GM12891 (cell line): ENCODE measurements around the gene CAB39.

Source experiments
- POLR2A ChIP-seq: IDR thresholded peaks from 2 replicates; pipeline ENCODE4 v1.6.1; 2011; ENCODE audit warnings: low read depth, low read length, control low read depth
- TAF1 ChIP-seq: IDR thresholded peaks from 2 replicates; pipeline ENCODE4 v1.6.1; 2011; ENCODE audit warnings: low read depth, low read length, control low read depth

GRCh38 chr2:230864122-230864604, 151.5 kb downstream of the CAB39 start:
- TF ChIP-seq POLR2A (no peak), TAF1 (no peak)
